ENCODE data around the gene SPART.

SPART gene, protein sequence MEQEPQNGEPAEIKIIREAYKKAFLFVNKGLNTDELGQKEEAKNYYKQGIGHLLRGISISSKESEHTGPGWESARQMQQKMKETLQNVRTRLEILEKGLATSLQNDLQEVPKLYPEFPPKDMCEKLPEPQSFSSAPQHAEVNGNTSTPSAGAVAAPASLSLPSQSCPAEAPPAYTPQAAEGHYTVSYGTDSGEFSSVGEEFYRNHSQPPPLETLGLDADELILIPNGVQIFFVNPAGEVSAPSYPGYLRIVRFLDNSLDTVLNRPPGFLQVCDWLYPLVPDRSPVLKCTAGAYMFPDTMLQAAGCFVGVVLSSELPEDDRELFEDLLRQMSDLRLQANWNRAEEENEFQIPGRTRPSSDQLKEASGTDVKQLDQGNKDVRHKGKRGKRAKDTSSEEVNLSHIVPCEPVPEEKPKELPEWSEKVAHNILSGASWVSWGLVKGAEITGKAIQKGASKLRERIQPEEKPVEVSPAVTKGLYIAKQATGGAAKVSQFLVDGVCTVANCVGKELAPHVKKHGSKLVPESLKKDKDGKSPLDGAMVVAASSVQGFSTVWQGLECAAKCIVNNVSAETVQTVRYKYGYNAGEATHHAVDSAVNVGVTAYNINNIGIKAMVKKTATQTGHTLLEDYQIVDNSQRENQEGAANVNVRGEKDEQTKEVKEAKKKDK

GRCh38 chr13:36346222-36347083 lies at the start of gene SPART:
SPART (minus strand) TSS chr13:36346394; CDS start chr13:36335830, 10,564 bp downstream.
- DNase-seq (ENCODE audit: low read depth), result no peak

GRCh38 chr13:36395280-36395679 lies 49.1 kb upstream of the SPART start:
- no peak for DNase-seq (ENCODE audit: low read depth)

- DNase-seq (ENCODE audit: low read depth), result no peak
Measured at GRCh38 chr13:36385489-36385888, 39.3 kb upstream of the SPART start.

GRCh38 chr13:36382030-36382429 lies 35.8 kb upstream of the SPART start:
- DNase-seq (ENCODE audit: low read depth), result no peak

DNA sequence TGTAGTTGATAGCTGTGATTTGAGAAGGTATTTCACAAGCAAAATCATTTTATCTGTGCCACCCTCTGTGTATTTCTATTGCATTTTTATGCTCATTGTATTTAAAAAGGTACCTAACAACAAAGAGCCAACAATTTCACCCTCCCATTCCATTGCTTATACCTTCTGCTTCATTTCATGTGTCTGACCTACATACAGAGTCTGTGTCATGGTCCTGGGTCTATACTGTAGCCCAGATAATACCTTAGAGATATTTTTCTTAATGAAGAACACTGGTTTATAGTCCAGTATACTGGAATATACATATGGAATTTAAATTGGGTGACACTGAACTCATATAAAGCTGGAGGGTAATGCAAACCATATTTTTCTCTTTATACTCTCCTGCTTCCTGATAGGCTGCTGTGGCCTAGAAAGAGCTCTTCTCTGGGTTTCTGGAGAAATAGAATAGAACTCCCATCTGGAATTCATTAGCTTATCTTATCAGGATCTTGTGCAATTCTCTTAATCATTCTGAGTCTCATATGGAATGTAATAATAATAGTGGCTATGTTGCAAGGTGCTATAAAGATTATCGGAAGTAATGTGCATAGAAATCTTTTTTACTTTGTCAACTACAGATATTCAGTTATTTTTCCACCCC lies 31.8 kb upstream of the SPART start:
- peak; percentile 53 for DNase-seq (ENCODE audit: low read depth)

DNA sequence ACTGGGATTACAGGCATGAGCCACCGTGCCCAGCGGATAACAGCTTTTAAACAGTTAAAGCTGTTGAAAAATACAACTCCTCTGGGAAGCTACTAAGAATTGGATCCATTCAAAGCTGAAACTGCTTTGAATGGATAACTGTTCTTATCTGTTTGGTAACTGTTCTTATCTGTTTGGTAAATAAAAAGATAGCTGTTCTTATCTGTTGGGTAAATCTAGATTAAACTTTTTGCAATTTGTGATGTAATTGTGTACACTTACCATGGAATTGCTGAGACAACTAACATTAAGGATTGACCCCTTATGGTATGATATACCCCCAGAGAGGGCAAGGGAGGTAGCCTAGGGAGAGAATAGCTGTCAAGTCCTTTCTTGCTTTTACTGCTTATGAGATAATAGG lies 27.9 kb upstream of the SPART start:
- no peak for DNase-seq (ENCODE audit: low read depth)

GRCh38 chr13:36371185-36371584 lies 25.0 kb upstream of the SPART start:
- no peak for DNase-seq (ENCODE audit: low read depth)

GRCh38 chr13:36370108-36370429 lies 23.9 kb upstream of the SPART start:
- no peak for DNase-seq (ENCODE audit: low read depth)

- DNase-seq (ENCODE audit: low read depth), result no peak
Measured at GRCh38 chr13:36369268-36370107, 23.3 kb upstream of the SPART start.

GRCh38 chr13:36366031-36366430 lies 19.8 kb upstream of the SPART start:
- DNase-seq (ENCODE audit: low read depth), result no peak

- no peak for DNase-seq (ENCODE audit: low read depth)
Measured at GRCh38 chr13:36363366-36363863, 17.2 kb upstream of the SPART start.

DNA sequence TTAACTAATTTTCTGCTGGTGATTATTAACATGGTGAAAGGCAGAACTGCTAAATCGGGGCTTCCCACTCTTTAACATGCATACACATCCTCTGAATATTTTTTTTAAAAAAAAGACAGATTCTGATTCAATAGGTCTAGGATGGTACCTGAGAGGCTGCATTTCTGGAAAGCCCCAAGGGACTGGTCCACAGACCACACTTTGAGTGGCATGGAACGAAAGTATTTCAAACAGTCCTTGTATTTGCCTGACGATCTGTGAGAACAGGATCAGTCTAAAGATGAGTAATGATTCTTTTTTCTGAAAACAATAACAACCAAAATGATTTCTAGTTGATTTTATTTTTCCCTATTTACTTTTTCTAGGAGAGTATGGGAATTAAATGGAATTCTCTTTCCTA lies 16.7 kb upstream of the SPART start:
- DNase-seq (ENCODE audit: low read depth), result no peak

DNA sequence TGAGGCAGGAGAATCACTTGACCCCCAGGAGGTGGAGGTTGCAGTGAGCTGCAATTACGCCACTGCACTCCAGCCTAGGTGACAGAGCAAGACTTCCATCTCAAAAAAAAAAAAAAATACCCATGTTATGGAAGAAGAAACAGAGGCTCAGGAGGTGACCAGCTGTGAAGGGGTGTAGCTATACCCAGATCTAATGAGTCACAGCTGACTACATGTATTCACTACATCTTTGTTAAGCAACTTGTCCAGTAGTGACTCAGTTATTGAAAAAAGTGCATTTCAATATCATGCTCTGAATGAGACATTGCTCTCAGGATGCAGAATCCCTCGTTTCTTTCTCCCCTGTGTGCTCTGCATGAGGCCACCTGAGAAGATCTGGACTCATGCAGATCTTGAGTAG lies 16.1 kb upstream of the SPART start:
- DNase-seq (ENCODE audit: low read depth), result no peak

DNA sequence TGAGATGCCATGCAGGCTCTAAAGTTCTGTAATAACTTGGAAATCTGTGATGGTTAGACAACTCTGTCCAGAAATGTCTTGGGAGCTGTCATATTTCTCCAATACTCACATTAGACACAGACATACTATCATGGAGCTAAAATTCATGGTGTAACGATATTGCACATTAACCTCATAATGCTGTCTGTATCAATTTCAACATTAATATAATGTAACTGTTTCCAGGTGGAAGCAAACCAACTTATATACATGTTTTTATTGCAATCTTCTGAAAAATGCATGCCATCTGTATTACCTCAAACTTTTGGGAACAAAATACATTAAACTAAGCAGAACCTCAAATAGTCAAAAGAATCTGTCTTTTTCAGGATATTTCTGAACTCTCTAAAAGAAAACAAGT lies 14.7 kb upstream of the SPART start:
- no peak for DNase-seq (ENCODE audit: low read depth)

DNA sequence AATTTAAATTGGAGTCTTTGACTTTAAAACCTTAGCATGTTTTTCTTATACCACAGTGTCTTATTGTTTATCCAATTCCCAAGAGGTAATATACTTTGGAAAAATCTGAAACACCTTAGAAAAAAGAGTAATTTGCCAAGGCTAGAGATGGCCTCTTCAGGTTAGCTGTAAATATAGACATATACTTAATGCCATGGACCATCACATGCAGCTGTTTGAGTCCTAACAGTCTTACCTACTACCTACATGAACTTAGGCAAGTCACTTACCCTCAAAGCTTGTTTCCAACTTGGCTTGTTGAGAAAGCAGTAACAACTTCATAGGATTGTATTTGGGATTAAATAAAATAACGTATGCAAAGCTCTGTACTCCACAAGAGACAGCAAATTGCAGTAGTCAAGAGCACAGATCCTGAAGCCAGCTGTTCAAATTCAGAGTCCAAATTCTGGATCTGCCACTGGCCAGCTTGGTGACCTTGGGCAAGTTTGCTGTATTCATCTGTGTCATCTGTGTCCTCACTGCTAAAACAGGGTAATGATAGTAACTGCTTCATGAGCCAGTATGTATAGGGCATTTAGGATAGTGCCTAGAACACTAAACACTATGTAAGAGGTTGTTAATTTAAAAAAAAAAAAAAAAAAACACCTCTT lies 13.2 kb upstream of the SPART start:
- no peak for DNase-seq (ENCODE audit: low read depth)

GRCh38 chr13:36358175-36358718 lies 12.1 kb upstream of the SPART start:
- DNase-seq (ENCODE audit: low read depth), result no peak

DNA sequence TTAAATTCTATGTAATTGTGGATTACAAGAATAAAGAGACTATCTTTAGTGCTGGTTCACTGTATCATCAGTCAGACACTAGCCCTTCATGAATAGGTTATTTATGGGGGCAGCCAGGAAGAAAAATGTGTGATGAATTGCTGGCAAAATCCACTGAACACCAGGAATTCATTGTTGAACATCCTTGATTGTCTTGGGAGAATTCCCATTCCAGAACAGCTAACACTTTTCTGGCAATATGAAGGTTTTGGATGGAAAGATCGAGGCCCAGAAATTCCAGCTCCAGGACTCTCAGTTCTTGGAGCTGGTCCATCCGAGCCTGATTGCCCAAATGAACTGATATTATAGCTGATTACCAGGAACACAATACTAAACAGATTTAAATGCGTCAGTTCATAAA lies 11.5 kb upstream of the SPART start:
- no peak for DNase-seq (ENCODE audit: low read depth)

- no peak for DNase-seq (ENCODE audit: low read depth)
Measured at GRCh38 chr13:36357231-36357630, 11.0 kb upstream of the SPART start.

DNA sequence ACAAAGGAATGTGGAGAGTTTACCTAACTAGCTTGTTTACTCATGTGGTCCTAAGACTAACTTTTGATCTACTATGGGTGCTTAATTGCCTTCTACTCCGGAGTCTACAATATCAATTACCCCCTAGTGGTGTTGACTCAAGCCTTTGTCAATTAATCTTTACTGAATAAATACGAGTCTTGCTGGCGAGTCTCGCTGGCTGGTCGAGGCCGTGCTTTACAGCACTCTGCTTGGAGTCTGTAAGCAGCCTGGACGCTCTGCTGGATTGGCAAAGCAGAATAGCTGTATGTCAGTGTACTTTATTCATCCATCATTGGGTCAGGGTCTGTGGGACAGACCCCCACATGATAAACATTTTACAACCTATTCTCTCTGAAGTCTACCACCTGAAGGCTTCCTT lies 9.9 kb upstream of the SPART start:
- no peak for DNase-seq (ENCODE audit: low read depth)

- no peak for DNase-seq (ENCODE audit: low read depth)
Measured at GRCh38 chr13:36355632-36356031, 9.4 kb upstream of the SPART start.
